ENCODE results near the gene DEPP1. TPM values are rescaled to one million over a fixed set of nuclear protein-coding genes. Genes with fewer than 3 reads are reported as not detected.
A peak's percentile ranks its signal among the peaks of the same experiment; 100 is the strongest.

The DEPP1 gene
- total and polyA plus RNA-seq, 8 donors: 68.9 to 270 (median 173) TPM

- H3K4me1 ChIP-seq: peaks cover 7 to 13% (median 13%) of the 10 kb centered on the region in 3 donors
- ATAC-seq (no peak), DNase-seq (peak in 1 of 6 donors; percentile 8), FAIRE-seq (no peak)
- H3K4me3 ChIP-seq: no peak overlapping the region
- H3K27me3 ChIP-seq: no peaks in the 10 kb centered on the region
- intact Hi-C loops (cut with DNase I): no loop called here
- TF ChIP-seq CTCF (IDR thresholded peaks at IDR 0.05): no peak
- no peaks in the 10 kb centered on the region for H3K9me3 ChIP-seq
- WGBS, 2 donors: 93 to 94% methylated on average over 4 of the region's 4 CpGs
- peaks cover 0 to 5% (median 0%) of the 10 kb centered on the region in 3 donors for H3K36me3 ChIP-seq
- peak overlapping the region in 1 of 4 donors; percentile 92 for H3K27ac ChIP-seq
Measured at GRCh38 chr10:44956717-44957706, 21.6 kb downstream of the DEPP1 start.

GRCh38 chr10:44956226-44956625 lies 22.4 kb downstream of the DEPP1 start:
- H3K27ac ChIP-seq: no peak overlapping the region
- H3K27me3 ChIP-seq: no peaks in the 10 kb centered on the region
- ATAC-seq (no peak), FAIRE-seq (no peak), DNase-seq (peak in 1 of 6 donors; percentile 7)
- H3K9me3 ChIP-seq: no peaks in the 10 kb centered on the region
- WGBS, 2 donors: 90% methylated on average over 4 of the region's 4 CpGs
- peaks cover 7 to 13% (median 13%) of the 10 kb centered on the region in 3 donors for H3K4me1 ChIP-seq
- TF ChIP-seq CTCF (IDR thresholded peaks at IDR 0.05): no peak
- intact Hi-C loops (cut with DNase I): no loop called here
- peaks cover 0 to 5% (median 0%) of the 10 kb centered on the region in 3 donors for H3K36me3 ChIP-seq
- H3K4me3 ChIP-seq: no peak overlapping the region

- H3K36me3 ChIP-seq: peaks cover 0 to 5% (median 0%) of the 10 kb centered on the region in 3 donors
- no peak overlapping the region for H3K4me3 ChIP-seq
- WGBS, 2 donors: 84 to 95% methylated on average over 8 of the region's 8 CpGs
- H3K4me1 ChIP-seq: peaks cover 7 to 13% (median 13%) of the 10 kb centered on the region in 3 donors
- DNase-seq: peak in 1 of 6 donors; percentile 15
- intact Hi-C loops (cut with DNase I): no loop called here
- H3K27ac ChIP-seq: no peak overlapping the region
- ATAC-seq: no peak
- FAIRE-seq: no peak
- H3K9me3 ChIP-seq: no peaks in the 10 kb centered on the region
- no peak for TF ChIP-seq CTCF (IDR thresholded peaks at IDR 0.05)
- no peaks in the 10 kb centered on the region for H3K27me3 ChIP-seq
Measured at GRCh38 chr10:44955413-44956070, 23.1 kb downstream of the DEPP1 start.

GRCh38 chr10:44954962-44955361 lies 23.6 kb downstream of the DEPP1 start:
- no peaks in the 10 kb centered on the region for H3K27me3 ChIP-seq
- no peak for FAIRE-seq
- no peak overlapping the region for H3K4me3 ChIP-seq
- ATAC-seq: no peak
- H3K27ac ChIP-seq: no peak overlapping the region
- peaks cover 7 to 16% (median 13%) of the 10 kb centered on the region in 3 donors for H3K4me1 ChIP-seq
- TF ChIP-seq CTCF (IDR thresholded peaks at IDR 0.05): no peak
- H3K9me3 ChIP-seq: no peaks in the 10 kb centered on the region
- peaks cover 0 to 5% (median 0%) of the 10 kb centered on the region in 3 donors for H3K36me3 ChIP-seq
- intact Hi-C loops (cut with DNase I): no loop called here
- DNase-seq: no peak

Data from pancreas (tissue), 10 donors.